Ramos (cell line): ENCODE data around the gene LRRC75B.
"Not testable (repeated sequence)": the region's sequence is repeated elsewhere in the genome, so short reads cannot be mapped to it uniquely, and the experiment has no call there.

Source experiments
- in situ Hi-C: fragments of 300-500 bp; cut with MboI; formaldehyde crosslinking; loops from one replicate; pipeline ENCODE4 v1.14.3; 2022; ENCODE audit warnings: low sequenced_read_pairs; ENCODE audit not compliant: unreplicated experiment

The LRRC75B gene, protein sequence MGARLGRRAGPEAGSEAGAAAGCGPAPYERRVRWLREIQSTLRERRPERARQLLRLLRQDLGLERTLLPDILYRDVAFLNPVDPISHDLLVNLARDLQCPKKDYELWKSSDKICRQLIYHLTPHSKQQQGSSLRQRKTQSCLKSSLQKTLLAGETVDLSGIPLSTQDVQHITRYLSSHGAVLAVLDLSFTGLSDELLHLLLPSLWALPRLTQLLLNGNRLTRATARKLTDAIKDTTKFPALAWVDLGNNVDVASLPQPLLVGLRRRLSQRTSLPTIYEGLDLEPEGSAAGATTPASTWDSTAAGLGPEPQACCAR

DNA sequence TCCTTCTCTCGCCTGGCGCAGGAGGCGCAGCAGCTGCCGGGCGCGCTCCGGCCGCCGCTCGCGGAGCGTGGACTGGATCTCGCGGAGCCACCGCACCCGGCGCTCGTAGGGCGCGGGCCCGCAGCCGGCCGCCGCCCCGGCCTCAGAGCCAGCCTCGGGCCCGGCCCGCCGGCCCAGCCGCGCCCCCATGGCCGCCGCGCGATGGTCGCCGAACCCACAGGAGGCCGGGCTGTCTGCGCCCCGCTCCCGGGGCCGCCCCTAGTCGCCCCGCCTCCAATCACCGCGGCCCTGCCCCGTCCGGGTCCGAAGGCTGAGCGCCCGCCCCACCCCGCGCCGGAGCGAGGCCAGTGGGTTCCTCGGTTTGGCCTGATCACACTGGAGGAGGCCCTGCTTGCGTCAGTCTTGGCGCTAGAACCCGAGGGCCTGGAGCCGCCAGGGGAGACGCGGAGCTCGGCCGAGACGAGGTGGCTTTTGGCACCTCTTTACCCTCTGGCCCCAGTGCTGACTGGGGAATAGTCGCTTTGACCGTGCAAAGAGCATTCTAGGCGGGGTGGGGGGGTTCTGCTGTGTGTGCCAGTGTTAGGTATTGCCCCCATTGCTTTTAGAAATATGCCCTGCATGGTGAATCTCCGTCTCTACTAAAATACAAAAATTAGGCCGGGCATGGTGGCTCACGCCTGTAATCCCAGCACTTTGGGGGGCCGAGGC is at the start of gene LRRC75B:
TSS of gene LRRC75B (minus strand) at position 223 of the 708 bp plus-strand sequence. CDS start at position 189, 34 bp downstream.
- in situ Hi-C loops, result no loop called here

GRCh38 chr22:24642307-24642706 is 49.4 kb upstream of the LRRC75B start:
- in situ Hi-C loops, result not testable (repeated sequence)

DNA sequence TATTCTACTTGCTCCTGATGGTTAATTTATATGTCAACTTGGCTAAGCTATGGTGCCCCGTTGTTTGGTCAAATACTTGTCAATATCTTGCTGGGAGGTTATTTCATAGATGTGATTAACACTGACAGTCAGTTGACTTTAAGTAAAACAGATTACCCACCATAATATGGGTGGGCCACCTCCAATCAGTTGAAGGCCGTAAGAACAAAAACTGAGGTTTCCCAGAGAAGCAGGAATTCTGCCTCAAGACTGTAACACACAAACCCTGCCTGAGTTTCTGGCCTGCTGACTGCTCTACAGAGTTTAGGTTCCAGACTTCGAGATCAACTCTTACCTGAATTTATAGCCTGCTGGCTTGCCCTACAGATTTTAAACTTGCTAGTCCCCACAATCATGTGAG is 43.6 kb upstream of the LRRC75B start:
- in situ Hi-C loops, result not testable (repeated sequence)

- in situ Hi-C loops, result not testable (repeated sequence)
Observed at GRCh38 chr22:24634776-24635389, 42.0 kb upstream of the LRRC75B start.

- in situ Hi-C loops, result not testable (repeated sequence)
Observed at GRCh38 chr22:24633231-24634023, 40.6 kb upstream of the LRRC75B start.

DNA sequence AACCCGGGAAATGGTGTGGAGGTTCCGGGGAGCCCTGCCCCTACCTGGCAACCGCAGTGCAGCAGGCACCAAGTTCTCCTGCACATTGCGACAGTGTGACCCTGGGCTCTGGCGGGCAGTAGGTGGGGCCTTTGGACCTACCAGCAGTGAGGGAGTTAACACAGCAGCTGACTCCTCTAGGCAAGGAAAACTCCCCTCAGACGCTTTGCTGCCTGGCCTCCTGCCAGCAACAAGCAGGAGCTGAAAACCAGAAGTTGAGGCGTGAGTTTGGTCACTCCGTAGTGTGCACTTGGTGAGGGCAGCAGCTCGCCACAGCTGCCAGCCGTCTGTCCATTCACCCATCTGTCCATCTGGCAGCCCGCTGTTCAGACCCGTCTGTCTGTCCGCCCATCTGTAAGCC is 39.8 kb upstream of the LRRC75B start:
- in situ Hi-C loops, result not testable (repeated sequence)

DNA sequence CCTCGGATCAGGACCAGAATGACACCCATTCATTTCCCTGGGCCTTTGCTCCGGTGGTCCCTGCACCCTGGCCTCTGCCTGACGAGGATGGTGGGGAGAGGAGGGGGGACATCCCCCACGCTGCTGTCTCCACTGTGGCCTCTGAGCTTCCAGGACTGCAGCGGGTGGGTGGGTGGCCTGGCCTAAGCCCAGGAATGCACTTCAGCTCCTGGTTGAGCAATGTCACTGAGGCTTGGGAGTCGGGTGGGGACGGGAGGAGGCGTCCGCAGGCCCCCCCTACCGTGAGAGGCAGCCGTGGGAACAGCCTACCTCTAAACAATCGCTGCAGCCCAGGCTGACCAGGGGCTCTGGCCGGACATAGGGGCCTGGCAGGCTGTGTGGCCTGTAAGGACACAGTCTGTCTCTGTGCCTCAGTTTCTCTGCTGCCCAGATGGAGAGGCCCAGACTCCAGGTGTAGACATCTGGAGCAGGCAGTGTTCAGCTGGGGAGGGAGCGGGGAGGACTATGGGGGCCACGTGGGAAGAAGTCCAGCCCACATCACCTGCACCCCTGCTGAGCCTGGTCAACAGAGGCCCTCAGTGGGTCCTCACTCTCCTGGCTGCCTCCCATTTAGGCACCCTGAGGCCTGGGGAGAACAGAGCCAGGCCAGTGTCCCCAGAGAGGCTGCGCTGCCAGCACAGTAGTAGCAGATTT is 38.7 kb upstream of the LRRC75B start:
- in situ Hi-C loops, result not testable (repeated sequence)

- in situ Hi-C loops, result not testable (repeated sequence)
Observed at GRCh38 chr22:24630812-24631427, 38.0 kb upstream of the LRRC75B start.

DNA sequence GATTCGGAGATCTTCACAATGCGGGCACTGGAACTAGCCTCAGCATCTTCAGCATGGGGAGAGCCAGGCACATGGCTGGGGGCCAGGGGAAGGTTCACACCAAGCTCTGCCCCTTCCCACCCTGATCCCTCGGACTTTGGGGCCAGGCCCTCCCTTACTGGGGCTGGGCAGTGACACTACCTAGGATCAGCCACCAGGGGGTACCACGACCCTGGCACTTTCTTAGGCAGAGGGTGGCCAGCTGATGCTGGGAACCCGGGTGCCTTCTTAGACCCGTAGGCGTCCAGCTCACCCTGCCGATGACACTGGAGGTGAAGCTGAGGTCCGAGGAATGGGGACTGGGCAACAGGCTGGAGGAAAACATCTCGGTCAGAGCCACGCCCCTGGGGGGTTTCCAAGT is 36.2 kb upstream of the LRRC75B start:
- in situ Hi-C loops, result not testable (repeated sequence)

DNA sequence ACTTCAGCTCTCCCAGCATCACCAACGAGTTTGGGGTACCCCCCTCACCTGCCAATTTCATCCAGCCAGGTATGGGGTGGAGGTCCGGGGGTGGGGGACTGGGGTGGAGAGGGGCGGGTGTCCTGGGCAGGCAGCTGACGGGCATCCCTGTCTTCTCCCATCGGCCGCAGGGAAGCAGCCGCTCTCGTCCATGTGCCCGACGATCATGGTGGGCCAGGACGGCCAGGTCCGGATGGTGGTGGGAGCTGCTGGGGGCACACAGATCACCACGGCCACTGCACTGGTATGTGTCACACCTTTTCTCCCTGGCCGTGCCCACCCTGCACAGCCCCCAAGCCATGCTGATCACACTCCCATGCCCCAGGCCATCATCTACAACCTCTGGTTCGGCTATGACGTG is 35.0 kb upstream of the LRRC75B start:
- in situ Hi-C loops, result not testable (repeated sequence)

DNA sequence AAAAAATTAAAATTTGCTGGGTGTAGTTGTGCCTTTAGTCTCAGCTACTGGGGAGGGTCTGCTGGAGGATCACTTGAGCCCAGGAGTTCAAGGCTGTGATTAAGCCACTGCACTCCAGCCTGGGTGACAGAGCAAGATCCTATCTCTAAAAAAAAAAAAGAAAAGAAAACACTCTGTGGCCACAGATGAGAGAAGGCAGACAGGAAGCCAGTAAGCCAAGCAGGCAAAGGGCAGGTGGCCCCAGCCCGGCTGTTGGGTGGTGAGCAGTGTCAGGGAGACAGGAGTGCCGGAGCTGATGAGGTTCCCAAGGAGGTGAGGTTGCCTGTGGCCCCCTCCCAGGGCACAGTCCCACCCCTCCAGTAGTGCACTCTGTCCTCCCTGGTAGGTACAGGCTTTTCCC is 29.7 kb upstream of the LRRC75B start:
- in situ Hi-C loops, result not testable (repeated sequence)

GRCh38 chr22:24621244-24621643 is 28.4 kb upstream of the LRRC75B start:
- in situ Hi-C loops, result not testable (repeated sequence)

DNA sequence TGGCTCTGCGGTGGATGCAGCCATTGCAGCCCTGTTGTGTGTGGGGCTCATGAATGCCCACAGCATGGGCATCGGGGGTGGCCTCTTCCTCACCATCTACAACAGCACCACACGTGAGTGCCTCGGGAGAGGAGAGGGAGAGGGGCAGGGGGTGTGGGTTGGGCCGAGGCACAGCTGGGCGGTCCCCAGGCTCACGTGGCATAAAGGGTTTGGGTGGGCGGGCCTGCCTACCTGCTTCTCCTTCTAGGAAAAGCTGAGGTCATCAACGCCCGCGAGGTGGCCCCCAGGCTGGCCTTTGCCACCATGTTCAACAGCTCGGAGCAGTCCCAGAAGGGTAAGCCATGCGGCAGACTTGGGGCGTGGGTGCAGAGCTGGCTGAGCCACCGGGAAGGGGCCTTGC is 21.9 kb upstream of the LRRC75B start:
- in situ Hi-C loops, result not testable (repeated sequence)

DNA sequence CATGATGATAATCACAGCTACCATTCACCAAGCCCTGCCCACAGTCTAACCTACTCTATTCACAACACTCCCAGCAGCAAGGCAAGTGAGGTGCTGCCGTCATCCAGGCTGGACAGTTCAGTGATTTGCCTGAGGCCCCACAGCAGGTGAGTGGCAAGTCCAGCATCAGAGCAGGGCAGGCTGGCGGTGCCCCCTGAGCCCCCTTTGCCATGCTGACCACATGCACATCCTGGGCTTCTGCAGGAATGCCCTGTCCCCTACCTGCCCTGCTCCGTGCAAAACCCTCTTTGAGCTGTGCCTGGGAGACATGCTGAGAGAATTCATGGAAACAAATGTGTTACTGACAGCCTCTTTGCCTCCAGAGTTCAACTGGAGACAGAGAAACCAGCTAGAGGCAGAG is 17.0 kb upstream of the LRRC75B start:
- in situ Hi-C loops, result not testable (repeated sequence)

GRCh38 chr22:24608327-24608726 is 15.5 kb upstream of the LRRC75B start:
- in situ Hi-C loops, result not testable (repeated sequence)

DNA sequence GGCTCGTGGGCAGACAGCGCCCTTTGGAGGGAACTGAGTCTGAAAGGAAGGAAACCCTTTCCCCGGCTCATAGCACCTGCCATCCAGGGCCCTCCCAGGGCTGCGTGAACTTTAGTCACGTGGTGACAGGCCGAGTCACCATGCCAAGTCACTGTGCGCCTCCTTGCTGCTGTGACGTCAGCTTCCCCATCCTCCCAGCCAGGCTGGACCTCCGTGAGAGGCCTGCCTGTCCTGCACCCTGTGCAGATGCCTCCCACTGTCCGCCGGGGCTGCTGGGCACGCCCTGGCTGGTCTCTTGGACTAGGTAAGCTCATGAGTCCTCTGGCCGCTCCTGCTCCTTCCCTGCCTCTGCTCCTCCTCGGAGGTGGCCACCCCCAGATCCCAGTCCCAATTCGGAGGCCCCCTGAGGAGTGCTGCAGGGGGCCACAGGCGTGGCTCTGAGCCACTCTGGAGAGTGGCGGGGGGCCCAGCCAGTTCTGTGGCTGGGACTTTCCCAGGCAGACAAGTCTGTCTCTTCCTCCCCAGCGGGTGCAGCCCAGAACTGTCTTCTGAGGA is 14.6 kb upstream of the LRRC75B start:
- in situ Hi-C loops, result not testable (repeated sequence)

DNA sequence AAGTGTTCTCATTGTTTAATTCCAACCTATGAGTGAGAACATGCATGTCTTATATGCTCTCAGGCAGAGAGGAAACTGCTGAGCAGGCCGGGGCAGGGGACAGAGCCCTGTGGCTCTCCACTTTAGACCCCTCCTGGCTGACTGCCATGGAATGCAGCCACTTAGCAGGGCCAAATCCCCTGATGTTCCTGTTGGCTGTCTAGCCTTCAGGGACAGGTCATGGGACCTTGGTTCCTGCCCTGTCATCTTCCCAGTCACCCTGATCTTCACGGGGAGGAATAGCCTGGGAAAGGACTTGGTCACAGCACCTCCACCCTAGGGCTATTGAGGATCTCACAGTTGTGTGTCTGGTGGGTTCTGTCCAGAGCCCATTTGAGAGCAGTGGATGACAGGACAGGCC is 13.5 kb upstream of the LRRC75B start:
- in situ Hi-C loops, result not testable (repeated sequence)

DNA sequence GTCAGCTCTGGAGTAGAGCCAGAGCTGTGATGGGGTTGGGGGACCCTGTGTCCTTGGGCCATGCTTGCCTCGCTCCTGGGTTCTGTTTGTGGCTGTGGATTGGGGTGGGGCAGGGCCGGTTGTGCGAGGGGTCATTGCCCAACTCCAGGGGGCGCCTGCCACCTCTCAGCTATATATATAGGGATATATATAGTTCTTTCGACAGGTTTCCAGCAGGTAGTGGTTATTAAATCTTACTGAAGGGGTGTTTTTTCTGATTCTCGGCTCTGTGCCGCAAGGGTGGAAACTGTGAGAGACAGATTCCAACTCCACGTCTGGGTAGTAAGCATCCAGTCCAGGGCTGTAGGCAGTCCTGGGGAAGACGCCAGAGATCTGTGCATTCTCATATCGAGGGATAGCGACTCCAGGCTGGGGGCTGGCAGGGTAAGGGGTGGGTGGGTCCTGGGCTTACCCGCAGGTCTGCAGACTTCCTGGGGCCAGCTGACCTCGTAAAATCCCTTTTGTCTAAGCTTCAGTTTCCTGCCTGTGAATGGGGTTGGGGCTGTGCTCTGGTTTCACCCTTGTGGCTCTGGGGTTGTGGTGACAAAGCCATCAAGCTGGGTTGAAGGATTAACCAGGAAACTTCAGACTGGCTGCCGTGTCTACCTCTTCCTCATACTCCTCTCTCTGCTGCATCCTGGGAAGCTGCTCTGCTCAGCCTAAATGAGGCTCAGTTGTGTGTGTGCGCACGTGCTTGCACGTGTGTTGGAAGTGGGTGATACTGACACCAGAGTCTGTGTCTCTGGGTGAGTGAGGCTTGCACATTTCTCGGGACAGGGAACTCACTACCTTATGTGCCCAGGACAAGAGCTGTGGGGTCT is 11.1 kb upstream of the LRRC75B start:
- in situ Hi-C loops, result not testable (repeated sequence)
